Progenitor cell of endocrine pancreas (in vitro differentiated cells): Measurements from ENCODE around the gene EMP1. TPM values are rescaled to one million over a fixed set of nuclear protein-coding genes. Genes with fewer than 3 reads are reported as not detected.

Source experiments
- DNase-seq: peaks from one replicate; pipeline ENCODE4 v3.0.0; 2021; ENCODE audit warnings: low spot score; ENCODE audit not compliant: unreplicated experiment
- H3K27ac Mint-ChIP-seq: 2 replicates; pipeline ENCODE4 v1.8.0; 2021; ENCODE audit warnings: mild to moderate bottlenecking, moderate library complexity, mixed read lengths
- H3K27me3 Mint-ChIP-seq: 2 replicates; pipeline ENCODE4 v1.8.0; 2021; ENCODE audit warnings: mixed read lengths
- H3K36me3 Mint-ChIP-seq: 2 replicates; pipeline ENCODE4 v1.8.0; 2022; ENCODE audit warnings: mixed read lengths; ENCODE audit not compliant: insufficient read depth
- H3K4me1 Mint-ChIP-seq: 2 replicates; pipeline ENCODE4 v1.8.0; 2021; ENCODE audit warnings: low read depth, mixed read lengths
- H3K4me3 Mint-ChIP-seq: 2 replicates; pipeline ENCODE4 v1.8.0; 2021; ENCODE audit warnings: low read depth, mild to moderate bottlenecking, moderate library complexity, mixed read lengths
- H3K9me3 Mint-ChIP-seq: 2 replicates; pipeline ENCODE4 v1.8.0; 2021; ENCODE audit warnings: low read depth, mixed read lengths
- CTCF ChIP-seq: fragments of 200-600 bp; sonication (generic); IDR thresholded peaks from one replicate; pipeline ENCODE4 v1.5.0; 2021; ENCODE audit warnings: antibody characterized with exemption, mild to moderate bottlenecking; ENCODE audit not compliant: unreplicated experiment
- total RNA-seq: library from RNA; stranded (reverse); gene quantifications from 2 replicates; pipeline ENCODE4 v1.2.1, GENCODE V29; 2021

The EMP1 gene
- total RNA-seq, 1 donor from 2014 or later = 0.31 TPM

GRCh38 chr12:13203034-13203922 lies 6.8 kb downstream of the EMP1 start:
- Mint-ChIP-seq H3K27ac (no peak overlapping the region), H3K36me3 (no peaks in the 10 kb centered on the region), H3K9me3 (no peaks in the 10 kb centered on the region), H3K4me1 (peaks cover 2% of the 10 kb centered on the region), H3K27me3 (peaks cover 74% of the 10 kb centered on the region), H3K4me3 (no peak overlapping the region)
- DNase-seq = no peak
- peak; percentile 45 for TF ChIP-seq CTCF

- no peak for TF ChIP-seq CTCF
- DNase-seq = no peak
- Mint-ChIP-seq H3K4me1 (peaks cover 2% of the 10 kb centered on the region), H3K9me3 (no peaks in the 10 kb centered on the region), H3K27ac (no peak overlapping the region), H3K36me3 (no peaks in the 10 kb centered on the region), H3K4me3 (no peak overlapping the region), H3K27me3 (peaks cover 79% of the 10 kb centered on the region)
Measured at GRCh38 chr12:13204428-13204827, 7.9 kb downstream of the EMP1 start.

GRCh38 chr12:13205809-13206559 lies 9.5 kb downstream of the EMP1 start:
- DNase-seq = no peak
- peaks cover 2% of the 10 kb centered on the region for H3K4me1 Mint-ChIP-seq
- H3K27me3 Mint-ChIP-seq = peaks cover 75% of the 10 kb centered on the region
- H3K4me3 Mint-ChIP-seq = no peak overlapping the region
- no peaks in the 10 kb centered on the region for H3K9me3 Mint-ChIP-seq
- no peak overlapping the region for H3K27ac Mint-ChIP-seq
- no peak for TF ChIP-seq CTCF
- H3K36me3 Mint-ChIP-seq = no peaks in the 10 kb centered on the region

GRCh38 chr12:13206560-13206897 lies 10.0 kb downstream of the EMP1 start:
- Mint-ChIP-seq H3K4me3 (no peak overlapping the region), H3K9me3 (no peaks in the 10 kb centered on the region), H3K27ac (no peak overlapping the region), H3K36me3 (no peaks in the 10 kb centered on the region), H3K4me1 (peaks cover 2% of the 10 kb centered on the region), H3K27me3 (peaks cover 71% of the 10 kb centered on the region)
- no peak for TF ChIP-seq CTCF
- DNase-seq = no peak

- H3K4me3 Mint-ChIP-seq = no peak overlapping the region
- H3K27ac Mint-ChIP-seq = no peak overlapping the region
- no peak for DNase-seq
Measured at GRCh38 chr12:13208533-13209435, 12.3 kb downstream of the EMP1 start.

More at GRCh38 chr12:13208533-13209435, 12.3 kb downstream of the EMP1 start:
- peaks cover 7% of the 10 kb centered on the region for H3K4me1 Mint-ChIP-seq
- no peaks in the 10 kb centered on the region for H3K36me3 Mint-ChIP-seq
- H3K27me3 Mint-ChIP-seq = peaks cover 67% of the 10 kb centered on the region
- peak; percentile 69 for TF ChIP-seq CTCF
- H3K9me3 Mint-ChIP-seq = no peaks in the 10 kb centered on the region
